ENCODE measurements around the gene IL36B.

Gene IL36B

GRCh38 chr2:113075600-113075999 is 22.9 kb upstream of the IL36B start:
- DNase-seq = no peak

- DNase-seq = no peak
These were observed 22.4 kb upstream of the IL36B start for GRCh38 chr2:113075030-113075429.

- DNase-seq = no peak
These were observed 20.7 kb upstream of the IL36B start for GRCh38 chr2:113073325-113073834.

- no peak for DNase-seq
These were observed 19.9 kb upstream of the IL36B start for GRCh38 chr2:113072584-113072983.

GRCh38 chr2:113070606-113070975 is 17.9 kb upstream of the IL36B start:
- no peak for DNase-seq

- no peak for DNase-seq
These were observed 17.3 kb upstream of the IL36B start for GRCh38 chr2:113069676-113070605.

GRCh38 chr2:113068706-113069485 is 16.2 kb upstream of the IL36B start:
- DNase-seq = no peak

GRCh38 chr2:113068249-113068648 is 15.6 kb upstream of the IL36B start:
- no peak for DNase-seq

GRCh38 chr2:113067681-113068080 is 15.0 kb upstream of the IL36B start, which contains the start of gene IL1F10:
TSS of gene IL1F10 (plus strand) at chr2:113067970. CDS start at chr2:113072739, 4,769 bp downstream.
- DNase-seq = no peak

- DNase-seq = no peak
These were observed 12.2 kb upstream of the IL36B start for GRCh38 chr2:113064898-113065297.

GRCh38 chr2:113064281-113064680 is 11.6 kb upstream of the IL36B start:
- no peak for DNase-seq

- DNase-seq = no peak
These were observed 9.5 kb upstream of the IL36B start for GRCh38 chr2:113061896-113062770.

GRCh38 chr2:113061241-113061640 is 8.6 kb upstream of the IL36B start:
- no peak for DNase-seq

GRCh38 chr2:113060796-113061195 is 8.1 kb upstream of the IL36B start:
- DNase-seq = no peak

- no peak for DNase-seq
These were observed 7.7 kb upstream of the IL36B start for GRCh38 chr2:113060396-113060795.

GRCh38 chr2:113058998-113059960 is 6.6 kb upstream of the IL36B start, which contains the start of gene IL36RN:
TSS of gene IL36RN (plus strand) at chr2:113059198. CDS start at chr2:113059439, 241 bp downstream.
- DNase-seq = no peak

- no peak for DNase-seq
These were observed 5.8 kb upstream of the IL36B start for GRCh38 chr2:113058411-113058994.

GRCh38 chr2:113057117-113057516 is 4.5 kb upstream of the IL36B start:
- no peak for DNase-seq

- no peak for DNase-seq
These were observed 3.9 kb upstream of the IL36B start for GRCh38 chr2:113056521-113056920.

- no peak for DNase-seq
These were observed 1.4 kb upstream of the IL36B start for GRCh38 chr2:113054066-113054465.

GRCh38 chr2:113053666-113054065 is 999 bp upstream of the IL36B start:
- no peak for DNase-seq

Measured in NCI-H510A treated with DMSO at 0.1 percent for 48 hours (cell line).